HG02870 (cell line): ENCODE measurements around the gene TRIML2.

Source experiments
- ATAC-seq: cut with Tn5 transposase; IDR thresholded peaks from one replicate; pipeline ENCODE4 v1.9.1; 2021; ENCODE audit warnings: mild to moderate bottlenecking, moderate library complexity; ENCODE audit not compliant: unreplicated experiment

The TRIML2 gene, protein sequence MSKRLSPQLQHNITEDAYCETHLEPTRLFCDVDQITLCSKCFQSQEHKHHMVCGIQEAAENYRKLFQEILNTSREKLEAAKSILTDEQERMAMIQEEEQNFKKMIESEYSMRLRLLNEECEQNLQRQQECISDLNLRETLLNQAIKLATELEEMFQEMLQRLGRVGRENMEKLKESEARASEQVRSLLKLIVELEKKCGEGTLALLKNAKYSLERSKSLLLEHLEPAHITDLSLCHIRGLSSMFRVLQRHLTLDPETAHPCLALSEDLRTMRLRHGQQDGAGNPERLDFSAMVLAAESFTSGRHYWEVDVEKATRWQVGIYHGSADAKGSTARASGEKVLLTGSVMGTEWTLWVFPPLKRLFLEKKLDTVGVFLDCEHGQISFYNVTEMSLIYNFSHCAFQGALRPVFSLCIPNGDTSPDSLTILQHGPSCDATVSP

GRCh38 chr4:188109157-188109755, at the start of gene TRIML2:
TRIML2 (minus strand) TSS chr4:188109603; CDS start chr4:188105368, 4,235 bp downstream.
- no peak for ATAC-seq

DNA sequence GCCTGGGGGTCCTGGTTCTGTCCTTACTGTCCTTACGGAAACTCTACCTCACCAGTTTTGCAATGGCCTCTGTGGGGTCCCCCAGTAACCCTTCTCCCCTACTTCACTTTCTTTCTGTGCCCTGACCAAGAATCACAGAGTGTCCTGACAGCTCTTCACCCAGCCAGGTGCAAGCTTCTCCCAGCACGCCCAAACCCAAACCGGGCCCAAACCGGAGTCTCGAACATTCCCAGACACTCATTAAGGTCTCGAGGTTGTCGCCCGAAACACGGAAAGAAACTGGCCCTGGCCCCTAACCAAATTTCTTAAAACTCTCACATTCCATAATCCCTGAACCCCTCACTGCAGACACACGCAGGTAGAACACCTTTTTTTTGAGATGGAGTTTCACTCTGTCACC, 48.9 kb upstream of the TRIML2 start:
- no peak for ATAC-seq

DNA sequence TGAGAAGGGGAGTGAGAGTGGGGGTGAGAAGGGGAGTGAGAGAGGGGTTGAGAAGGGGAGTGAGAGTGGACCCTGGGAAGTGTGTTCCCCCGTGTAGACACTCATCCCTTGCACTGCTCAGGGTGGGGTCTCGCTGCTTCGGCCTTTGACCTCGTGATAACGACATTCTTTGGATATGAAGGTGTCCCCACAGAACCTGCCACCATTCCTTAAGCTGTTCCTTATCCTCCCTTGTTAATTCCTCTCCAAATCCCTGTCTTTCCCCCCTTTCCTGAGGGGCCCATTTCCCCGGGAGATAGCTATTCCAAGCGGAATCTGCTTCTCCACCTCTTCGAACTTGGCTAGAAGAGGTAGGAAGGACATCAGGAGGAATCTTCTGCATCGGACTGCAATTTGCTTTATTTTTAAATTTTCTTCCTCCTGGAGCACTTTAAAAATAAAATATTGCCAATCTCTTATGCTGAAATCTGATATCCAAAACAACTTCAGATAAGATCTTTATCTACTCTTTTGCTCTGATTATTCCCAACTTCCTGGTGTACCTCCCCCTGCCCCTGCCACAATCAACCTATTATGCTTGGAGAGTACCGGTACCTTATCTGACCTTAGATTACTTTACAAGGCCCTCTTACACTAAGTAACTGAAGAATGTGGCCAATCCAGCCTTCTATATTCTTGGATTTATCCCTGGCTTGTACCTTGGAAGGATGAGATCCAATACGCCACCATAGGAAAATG, 45.4 kb upstream of the TRIML2 start:
- no peak for ATAC-seq

DNA sequence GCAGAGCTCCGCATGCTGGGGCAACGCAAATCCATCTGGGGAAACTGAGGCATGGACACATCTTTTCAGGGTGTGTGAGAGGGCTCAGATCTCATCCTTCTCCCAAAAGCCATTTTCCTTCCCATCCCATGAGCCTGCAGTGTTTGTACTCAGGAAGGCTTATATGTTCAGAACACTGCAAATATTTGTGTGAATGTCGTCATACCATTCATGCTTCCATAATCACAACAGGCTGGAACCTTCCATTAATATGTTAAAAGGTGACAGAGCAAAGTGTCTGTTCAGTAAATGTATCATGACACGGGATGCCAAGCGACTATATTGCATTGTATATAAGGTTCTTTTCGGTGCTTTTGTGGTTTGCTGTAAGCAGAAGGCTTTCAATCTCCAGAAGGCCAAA, 38.4 kb upstream of the TRIML2 start:
- ATAC-seq: no peak

GRCh38 chr4:188147176-188147575, 37.8 kb upstream of the TRIML2 start:
- no peak for ATAC-seq

DNA sequence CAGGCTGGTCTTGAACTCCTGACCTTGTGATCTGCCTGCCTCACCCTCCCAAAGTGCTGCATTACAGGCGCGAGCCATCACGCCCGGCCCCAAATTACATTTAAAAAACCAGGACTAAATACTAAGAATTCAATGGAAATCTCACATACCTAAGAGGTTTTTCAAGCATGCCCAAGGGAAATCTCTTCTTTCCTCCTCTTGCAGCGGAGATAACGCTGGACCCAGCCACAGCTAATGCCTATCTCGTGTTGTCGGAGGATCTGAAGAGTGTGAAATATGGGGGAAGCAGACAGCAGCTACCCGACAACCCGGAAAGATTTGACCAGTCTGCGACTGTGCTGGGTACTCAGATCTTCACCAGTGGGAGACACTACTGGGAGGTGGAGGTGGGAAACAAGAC, 37.2 kb upstream of the TRIML2 start:
- no peak for ATAC-seq

- no peak for ATAC-seq
These were observed 36.2 kb upstream of the TRIML2 start for GRCh38 chr4:188145601-188146000.

- ATAC-seq: no peak
These were observed 34.3 kb upstream of the TRIML2 start for GRCh38 chr4:188143731-188144130.

DNA sequence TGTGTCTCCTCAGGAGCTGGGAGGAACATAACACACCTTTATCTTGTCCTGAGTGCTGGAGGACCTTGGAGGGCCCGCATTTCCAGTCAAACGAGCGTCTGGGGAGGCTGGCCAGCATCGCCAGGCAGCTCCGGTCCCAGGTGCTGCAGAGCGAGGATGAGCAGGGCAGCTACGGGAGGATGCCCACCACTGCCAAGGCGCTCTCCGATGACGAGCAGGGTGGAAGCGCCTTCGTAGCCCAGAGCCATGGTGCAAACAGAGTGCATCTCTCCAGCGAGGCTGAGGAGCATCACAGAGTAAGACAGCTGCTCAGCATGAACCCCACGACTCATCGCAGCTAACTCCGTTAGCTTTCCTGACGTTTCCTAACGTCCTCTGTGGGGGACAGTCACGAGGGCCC, 30.3 kb upstream of the TRIML2 start:
- no peak for ATAC-seq

DNA sequence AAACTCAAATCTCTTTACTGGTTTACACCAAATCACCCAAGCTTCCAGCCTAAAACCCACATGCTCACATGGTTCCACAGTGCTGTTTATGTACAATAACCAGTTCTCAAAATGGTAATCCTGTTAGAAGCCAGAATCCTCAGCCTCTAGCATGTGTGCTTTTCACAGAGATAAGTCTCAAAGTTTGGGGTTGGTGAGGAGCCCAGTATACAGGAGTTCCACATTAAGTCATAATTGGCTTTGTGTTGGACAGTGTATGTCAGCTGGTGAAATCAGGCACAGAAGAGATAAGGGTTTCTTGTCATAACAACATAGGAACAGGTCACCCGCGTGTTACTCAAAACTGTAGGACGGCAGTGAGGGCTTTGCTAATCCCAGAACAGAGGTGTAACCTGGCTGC, 29.7 kb upstream of the TRIML2 start, which contains the start of gene TRIML1:
Gene TRIML1, plus strand, starts transcription at position 301 of the 400 bp plus-strand sequence. CDS start 118 bp downstream, outside the sequence.
- no peak for ATAC-seq

DNA sequence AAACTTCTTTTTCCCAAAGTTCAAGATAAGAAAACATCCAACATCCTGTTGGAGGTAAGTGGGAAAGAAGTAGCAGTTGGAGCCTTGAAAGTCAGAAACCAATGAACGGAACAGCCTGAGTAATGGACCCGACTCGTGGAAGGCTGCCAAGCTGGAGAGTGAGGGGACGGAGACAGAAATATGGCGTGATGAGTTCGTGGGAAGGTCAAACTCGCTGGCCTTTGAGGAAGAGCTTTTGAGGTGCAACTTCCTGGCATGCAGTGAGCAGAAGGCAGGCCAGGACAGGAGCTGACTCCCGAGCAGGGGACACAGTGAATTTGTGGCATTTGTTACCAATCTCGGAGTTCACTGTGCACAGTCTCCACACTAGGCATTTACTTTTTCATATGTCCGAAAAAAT, 28.8 kb upstream of the TRIML2 start:
- no peak for ATAC-seq

DNA sequence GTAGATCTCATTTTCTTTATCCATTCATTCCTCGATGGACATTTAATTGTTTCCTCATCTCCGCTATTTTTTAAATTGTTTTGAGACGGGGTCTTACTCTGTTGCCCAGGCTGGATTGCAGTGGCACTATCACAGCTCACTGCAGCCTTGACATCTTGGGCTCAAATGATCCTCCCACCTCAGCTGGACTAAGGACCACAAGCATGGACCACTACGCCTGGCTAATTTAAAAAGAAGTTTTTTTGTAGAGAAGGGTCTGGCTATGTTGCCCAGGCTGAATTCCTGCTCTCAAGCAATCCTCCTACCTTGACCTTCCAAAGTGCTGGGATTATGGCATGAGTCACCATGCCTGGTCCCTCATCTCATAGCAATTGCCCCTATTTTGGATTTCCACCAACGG, 22.8 kb upstream of the TRIML2 start:
- no peak for ATAC-seq

DNA sequence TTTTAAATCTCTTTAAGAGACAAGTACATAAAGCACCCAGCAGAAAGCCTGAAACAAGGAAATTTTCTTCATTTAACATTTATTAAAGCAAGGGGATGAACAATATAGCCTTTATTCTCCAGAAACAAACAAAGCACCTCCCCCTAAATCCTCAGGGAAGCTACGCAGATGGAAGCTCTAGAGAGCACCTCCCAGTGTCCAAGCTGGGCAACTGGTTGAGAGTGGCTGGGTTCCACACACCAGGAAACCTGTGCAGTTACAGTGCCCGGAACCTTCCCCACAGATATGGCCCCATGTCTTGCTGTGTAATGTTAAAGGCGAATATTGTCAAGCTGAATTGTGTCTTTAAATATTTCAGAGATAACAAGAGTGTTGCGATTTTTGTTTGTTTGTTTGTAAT, 21.0 kb upstream of the TRIML2 start:
- ATAC-seq: no peak

DNA sequence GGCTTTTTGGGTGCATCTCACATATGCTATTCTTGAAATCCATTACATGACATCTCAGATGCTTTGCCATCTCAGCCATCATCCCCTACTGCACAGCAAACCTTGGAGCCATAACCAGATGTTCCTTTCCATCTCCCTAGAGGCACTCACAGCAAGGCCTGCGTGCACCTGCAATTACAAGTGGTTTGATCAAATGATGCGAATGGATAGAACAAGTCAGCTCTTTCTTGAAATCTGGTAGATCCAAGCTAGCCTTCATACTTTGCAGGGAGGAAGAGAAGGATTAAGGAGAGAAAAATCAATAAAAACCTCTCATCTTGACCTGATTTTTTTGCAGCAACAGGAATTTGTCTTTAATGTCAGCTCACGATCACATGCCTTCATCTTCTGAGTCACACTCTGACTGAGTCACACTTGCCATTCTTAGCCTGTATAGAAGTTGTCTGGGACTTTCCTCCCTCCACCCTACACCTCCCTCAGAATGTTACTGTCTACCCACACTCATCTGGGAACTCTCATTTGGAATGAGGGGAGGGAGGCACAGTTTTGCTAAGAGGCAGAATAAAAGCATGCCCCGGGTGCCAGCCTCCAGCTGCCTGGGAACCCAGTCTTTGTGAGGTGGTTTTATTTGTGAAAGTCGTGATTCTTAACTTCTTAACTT, 17.9 kb upstream of the TRIML2 start:
- ATAC-seq: no peak

- ATAC-seq: no peak
These were observed 12.1 kb upstream of the TRIML2 start for GRCh38 chr4:188121530-188121929.

DNA sequence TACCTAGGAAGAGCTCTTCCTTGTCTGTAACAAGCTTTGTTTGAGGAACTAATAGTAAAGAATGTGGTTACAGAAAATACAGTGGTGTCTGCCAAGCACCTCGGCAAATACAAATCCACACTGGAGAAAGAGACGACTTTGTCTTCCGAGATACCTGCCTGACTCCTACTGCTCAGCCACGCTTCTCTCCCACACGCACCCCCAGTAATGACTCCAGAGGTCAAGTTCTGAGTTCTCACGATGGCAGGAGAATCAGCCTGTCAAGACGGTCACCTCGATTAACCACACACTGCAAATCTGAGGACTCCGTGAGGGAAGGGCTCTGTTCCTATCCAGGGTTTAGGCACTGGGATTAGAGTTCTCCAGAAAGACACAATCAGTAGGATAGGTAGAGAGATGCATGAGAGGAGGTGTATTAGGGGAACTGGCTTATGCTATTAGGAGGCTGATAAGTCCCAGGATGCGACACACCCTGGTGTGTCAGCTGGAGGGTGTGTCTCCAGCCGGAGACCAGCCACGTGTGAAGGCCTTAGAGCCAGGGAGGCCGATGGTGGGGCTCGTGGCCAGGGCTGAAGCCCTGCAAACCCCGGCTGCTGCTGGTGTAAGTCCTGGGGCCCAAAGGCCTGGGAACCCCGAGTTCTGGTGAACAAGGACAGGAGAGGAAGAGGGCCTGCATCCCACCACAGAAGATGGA, 8.4 kb upstream of the TRIML2 start:
- ATAC-seq: no peak

DNA sequence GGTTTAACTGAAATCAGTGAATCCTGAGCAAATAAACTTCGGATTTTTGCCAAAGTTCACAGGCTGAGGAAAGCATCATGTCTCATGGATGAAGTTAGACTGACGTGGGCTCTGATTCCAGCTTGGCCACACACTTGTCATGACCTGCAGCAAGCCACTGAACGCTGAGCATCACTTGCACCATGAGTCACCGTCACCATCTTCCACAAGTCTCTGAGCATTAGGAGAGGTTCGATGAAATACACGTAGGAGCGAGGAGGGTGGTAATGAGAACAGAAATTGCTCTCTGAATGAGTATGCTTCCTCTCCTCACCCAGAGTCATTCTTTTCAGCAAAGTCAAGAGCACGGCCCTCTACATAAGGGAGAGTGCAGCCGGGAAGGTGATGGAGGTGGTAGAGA, 3.8 kb upstream of the TRIML2 start:
- no peak for ATAC-seq

GRCh38 chr4:188111955-188112354, 2.6 kb upstream of the TRIML2 start:
- no peak for ATAC-seq

GRCh38 chr4:188110741-188111471, 1.5 kb upstream of the TRIML2 start:
- ATAC-seq: no peak

DNA sequence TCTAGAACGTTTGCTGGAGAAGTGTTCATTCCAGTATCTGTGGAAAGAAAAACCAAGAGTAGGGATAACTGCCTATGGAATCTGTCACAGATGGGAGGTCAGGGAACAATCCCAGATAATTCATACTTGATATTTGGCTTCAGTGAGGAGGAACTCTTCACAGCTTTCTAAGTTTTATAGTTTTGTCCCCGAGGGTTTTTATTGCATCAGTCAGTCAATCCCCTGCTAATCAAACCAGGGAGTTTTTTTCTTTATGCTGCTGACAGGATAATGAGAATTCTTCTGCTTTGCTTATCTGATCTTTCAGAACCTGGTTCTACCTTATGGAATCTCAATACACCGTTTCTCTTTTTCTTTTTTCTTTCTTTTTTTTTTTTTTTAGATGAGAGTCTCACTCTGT, 633 bp upstream of the TRIML2 start:
- ATAC-seq: no peak
